Right cardiac atrium (tissue), 5 donors: ENCODE data around the gene POU2F2. TPM values are rescaled to one million over a fixed set of nuclear protein-coding genes. Genes with fewer than 3 reads are reported as not detected.

ENCODE experiments used
- ATAC-seq, 2 donors: fragments of 200-7000 bp; cut with Tn5 transposase; one replicate each; pipeline versions ENCODE4 v1.8.0 to v1.9.1; 2020; ENCODE audit warnings: moderate library complexity in 2 of 2, mild to moderate bottlenecking in 1 of 2
- DNase-seq, 3 donors: peaks; one replicate each; pipeline ENCODE4 v3.0.0-alpha.2; 2020
- H3K27ac ChIP-seq: one replicate; pipeline ENCODE4 v1.5.1; 2013; ENCODE audit warnings: mild to moderate bottlenecking, low read length, control low read depth, moderate library complexity
- H3K27me3 ChIP-seq: one replicate; pipeline ENCODE4 v1.6.1; 2013; ENCODE audit not compliant: control insufficient read depth, insufficient read depth
- H3K4me1 ChIP-seq: one replicate; pipeline ENCODE4 v1.6.1; 2013; ENCODE audit warnings: low read length; ENCODE audit not compliant: control insufficient read depth, insufficient read depth
- H3K4me3 ChIP-seq: one replicate; pipeline ENCODE4 v1.5.1; 2013; ENCODE audit warnings: low read length, control low read depth
- H3K9me3 ChIP-seq: one replicate; pipeline ENCODE4 v1.6.1; 2013; ENCODE audit warnings: low read length; ENCODE audit not compliant: control insufficient read depth
- WGBS: extraction: QIAGEN DNeasy Blood & Tissue Kit; methylation state at CpG from one replicate; pipeline ENCODE4 v1.1.7; 2013; 5-methylcytosine and 5-hydroxymethylcytosine counted together
- intact Hi-C, 4 donors: fragments of 100-400 bp; cut with DNase I; formaldehyde crosslinking; loops; one replicate each; pipeline versions ENCODE4 v1.11.0 to v1.14.0; 2022 to 2023
- polyA plus RNA-seq: library from polyadenylated mRNA; stranded (reverse); fragments of 200-250 nt; gene quantifications from one replicate; pipeline ENCODE4 v1.2.3, GENCODE V29; 2013
- total RNA-seq, 4 donors: library from RNA; stranded (reverse); fragmentation: NEBNext Ultra II Directional; extraction: Animal tissue kit (Norgen Biotek cat#: 25700); gene quantifications; one replicate each; pipeline ENCODE4 v1.2.1, GENCODE V29; 2021
- donor health status: healthy with polysubstance abuse.
- donor health status: DM: no; HTN: yes; CAD: no.
- donor health status: DM: no; HTN: no; CAD: no.
- donor health status: DM: no; HTN: yes; CAD: no; lungs with severe emphysema.
- donor health status: DM: yes; HTN: yes; CAD: no.

The POU2F2 gene
- total and polyA plus RNA-seq, 5 donors = 0.77 to 1.6 (median 1.5) TPM

- no peaks in the 10 kb centered on the region for H3K9me3 ChIP-seq
- WGBS = 65% methylated on average over 18 of the region's 18 CpGs
- H3K27ac ChIP-seq = no peak overlapping the region
- H3K27me3 ChIP-seq = no peaks in the 10 kb centered on the region
- intact Hi-C loops = no loop called here
- DNase-seq (no peak), ATAC-seq (no peak)
- no peaks in the 10 kb centered on the region for H3K4me1 ChIP-seq
- no peak overlapping the region for H3K4me3 ChIP-seq
Measured at GRCh38 chr19:42088471-42089190, 43.6 kb downstream of the POU2F2 start.

GRCh38 chr19:42086770-42087550, 45.3 kb downstream of the POU2F2 start:
- WGBS = 73% methylated on average over 11 of the region's 11 CpGs
- DNase-seq (no peak), ATAC-seq (no peak)
- Histone ChIP-seq H3K4me3 (no peak overlapping the region), H3K27me3 (no peaks in the 10 kb centered on the region), H3K4me1 (no peaks in the 10 kb centered on the region), H3K9me3 (no peaks in the 10 kb centered on the region), H3K27ac (no peak overlapping the region)
- intact Hi-C loops = no loop called here

GRCh38 chr19:42086188-42086736, 46.0 kb downstream of the POU2F2 start:
- ATAC-seq (no peak), DNase-seq (no peak)
- intact Hi-C loops = no loop called here
- Histone ChIP-seq H3K27ac (no peak overlapping the region), H3K27me3 (no peaks in the 10 kb centered on the region), H3K9me3 (no peaks in the 10 kb centered on the region), H3K4me1 (no peaks in the 10 kb centered on the region), H3K4me3 (no peak overlapping the region)
- WGBS = 77% methylated on average over 9 of the region's 9 CpGs

- DNase-seq (no peak), ATAC-seq (no peak)
- WGBS = 97% methylated on average over 5 of the region's 5 CpGs
- Histone ChIP-seq H3K9me3 (no peaks in the 10 kb centered on the region), H3K4me1 (no peaks in the 10 kb centered on the region), H3K27me3 (no peaks in the 10 kb centered on the region), H3K4me3 (no peak overlapping the region), H3K27ac (no peak overlapping the region)
- intact Hi-C loops = no loop called here
Measured at GRCh38 chr19:42083537-42083936, 48.7 kb downstream of the POU2F2 start.

- 84% methylated on average over 2 of the region's 2 CpGs for WGBS
- intact Hi-C loops = no loop called here
- H3K27me3 ChIP-seq = no peaks in the 10 kb centered on the region
- DNase-seq = no peak
- H3K4me1 ChIP-seq = no peaks in the 10 kb centered on the region
- no peak for ATAC-seq
- H3K4me3 ChIP-seq = no peak overlapping the region
- no peak overlapping the region for H3K27ac ChIP-seq
- H3K9me3 ChIP-seq = no peaks in the 10 kb centered on the region
Measured at GRCh38 chr19:42081584-42082203, 50.6 kb downstream of the POU2F2 start.

GRCh38 chr19:42080764-42081375, 51.4 kb downstream of the POU2F2 start:
- ATAC-seq = no peak
- no peaks in the 10 kb centered on the region for H3K9me3 ChIP-seq

GRCh38 chr19:42079886-42080763, 52.1 kb downstream of the POU2F2 start:
- WGBS = 93% methylated on average over 44 of the region's 44 CpGs
- H3K27me3 ChIP-seq = no peaks in the 10 kb centered on the region
- H3K4me1 ChIP-seq = no peaks in the 10 kb centered on the region
- no peak overlapping the region for H3K27ac ChIP-seq
- H3K4me3 ChIP-seq = no peak overlapping the region
- DNase-seq = no peak
- H3K9me3 ChIP-seq = no peaks in the 10 kb centered on the region
- no peak for ATAC-seq
- intact Hi-C loops = no loop called here

More at GRCh38 chr19:42080764-42081375, 51.4 kb downstream of the POU2F2 start:
- Histone ChIP-seq H3K4me3 (no peak overlapping the region), H3K27ac (no peak overlapping the region), H3K4me1 (no peaks in the 10 kb centered on the region), H3K27me3 (no peaks in the 10 kb centered on the region)
- no peak for DNase-seq
- 92% methylated on average over 28 of the region's 28 CpGs for WGBS
- intact Hi-C loops = no loop called here

GRCh38 chr19:42079276-42079669, 53.0 kb downstream of the POU2F2 start:
- intact Hi-C loops = no loop called here
- H3K27me3 ChIP-seq = no peaks in the 10 kb centered on the region
- H3K27ac ChIP-seq = no peak overlapping the region
- H3K9me3 ChIP-seq = no peaks in the 10 kb centered on the region
- DNase-seq (no peak), ATAC-seq (no peak)
- WGBS = 88% methylated on average over 16 of the region's 16 CpGs
- no peak overlapping the region for H3K4me3 ChIP-seq
- H3K4me1 ChIP-seq = no peaks in the 10 kb centered on the region

- Histone ChIP-seq H3K27ac (no peak overlapping the region), H3K27me3 (no peaks in the 10 kb centered on the region), H3K4me1 (no peaks in the 10 kb centered on the region), H3K4me3 (no peak overlapping the region), H3K9me3 (no peaks in the 10 kb centered on the region)
- intact Hi-C loops = no loop called here
- WGBS = 77% methylated on average over 15 of the region's 15 CpGs
- ATAC-seq (no peak), DNase-seq (no peak)
Measured at GRCh38 chr19:42078538-42079275, 53.5 kb downstream of the POU2F2 start.

- DNase-seq = no peak
- intact Hi-C loops = no loop called here
- H3K27ac ChIP-seq = no peak overlapping the region
- H3K4me1 ChIP-seq = no peaks in the 10 kb centered on the region
- no peaks in the 10 kb centered on the region for H3K9me3 ChIP-seq
- H3K4me3 ChIP-seq = no peak overlapping the region
- WGBS = 89% methylated on average over 1 of the region's 1 CpG
- no peak for ATAC-seq
- H3K27me3 ChIP-seq = no peaks in the 10 kb centered on the region
Measured at GRCh38 chr19:42078058-42078457, 54.2 kb downstream of the POU2F2 start.
